Measurements from ENCODE around the gene UBE2D2. TPM values are rescaled to one million over a fixed set of nuclear protein-coding genes. Genes with fewer than 3 reads are reported as not detected.
A peak's percentile ranks its signal among the peaks of the same experiment; 100 is the strongest.

Gene UBE2D2
- total and polyA plus RNA-seq, 2 of the 13 experiments (the other 11 are each of a cell fraction or from before 2014, with no cell fraction given), result 79.1 to 109 TPM

- H3K4me3 ChIP-seq (replicated peaks in 1 of 3; ENCODE audit: insufficient read depth in 1 of 3, low read depth in 2 of 3, low read length in 3 of 3), result no peak overlapping the region
- H3K36me3 ChIP-seq (replicated peaks in 1 of 2; ENCODE audit: control insufficient read depth in 1 of 2, insufficient read depth in 2 of 2, low read length in 2 of 2), result no peaks in the 10 kb centered on the region
- no peaks in the 10 kb centered on the region for H4K20me1 ChIP-seq (ENCODE audit: insufficient read depth, low read length)
- peak overlapping the region; percentile 85 for H3K4me2 ChIP-seq (ENCODE audit: low read depth, low read length)
- no TSS peak for BruUV-seq (replicated peaks)
- CTCF ChIA-PET (ENCODE audit: low intra/inter-chr PET ratio, low total read pairs), result interaction anchor here (1.8 to 2.9 kb wide), 3 partner anchors 14 to 130 kb away, joined by 10 to 19 read pairs (median 10); no protein-coding TSS in a partner anchor
- no peaks in the 10 kb centered on the region for H3K79me2 ChIP-seq (ENCODE audit: insufficient read depth, low read length)
- no peak overlapping the region for H2AFZ ChIP-seq (ENCODE audit: low read length)
- peak overlapping the region; percentile 19 for H3K27ac ChIP-seq (ENCODE audit: extremely low read length, insufficient read depth, low read length)
- intact Hi-C loops (cut with micrococcal nuclease; ENCODE audit: unreplicated experiment) (loop anchor here (10.0 kb wide), 1 partner anchor 209 kb away; no protein-coding TSS in a partner anchor), in situ Hi-C loops (cut with HindIII; ENCODE audit: extremely low pct_ligation_motif_present, low pct_unique_long_range_greater_than_20kb) (loop anchor here (5.0 to 25.0 kb wide), 2 partner anchors 72 to 327 kb away; no protein-coding TSS in a partner anchor)
- no peaks in the 10 kb centered on the region for H3K27me3 ChIP-seq (ENCODE audit: control insufficient read depth in 1 of 2, insufficient read depth in 2 of 2, low read length in 2 of 2)
- FAIRE-seq, result peak; percentile 72
- DNase-seq (ENCODE audit: low spot score), result peak; percentile 70
- H3K9ac ChIP-seq (ENCODE audit: insufficient read depth, low read depth, low read length), result no peak overlapping the region
- peaks cover 75% of the 10 kb centered on the region for H3K4me1 ChIP-seq (ENCODE audit: insufficient read depth, low read length)
- ATAC-seq, result peak; percentile 10
- POLR2A ChIA-PET, result interaction anchor here (0.7 to 4.6 kb wide), 10 partner anchors 11 to 133 kb away, joined by 3 to 95 read pairs (median 5); partner anchors contain the start of gene CXXC5
- no peaks in the 10 kb centered on the region for H3K9me3 ChIP-seq (ENCODE audit: low read length)
- peak in 1 of 2 experiments; percentile 63; a peak in 1 of 4 replicates for TF ChIP-seq HMGXB4 (CRISPR knock-in tag; IDR thresholded peaks at IDR 0.05; ENCODE audit: borderline replicate concordance in 1 of 2, low read depth in 1 of 2)
- TF ChIP-seq ZNF615 (CRISPR knock-in tag; IDR thresholded peaks at IDR 0.05; ENCODE audit: borderline replicate concordance), result peak; percentile 62; the same call in 1 of the 2 replicates
- 0 out of 2 replicates have a peak, but pooled peaks have one; percentile 24 for TF ChIP-seq ZNF292 (CRISPR knock-in tag; IDR thresholded peaks at IDR 0.05; ENCODE audit: borderline replicate concordance, low read depth)
- no peak for TF ChIP-seq ZNF713 (CRISPR knock-in tag; IDR thresholded peaks at IDR 0.05)
- 0 out of 2 replicates have a peak, but pooled peaks have one; percentile 18 for TF ChIP-seq SOX5 (CRISPR knock-in tag; IDR thresholded peaks at IDR 0.05; ENCODE audit: borderline replicate concordance)
- TF ChIP-seq CSRNP1 (CRISPR knock-in tag; IDR thresholded peaks at IDR 0.05), result no peak
- TF ChIP-seq ZNF781 (CRISPR knock-in tag; IDR thresholded peaks at IDR 0.05; ENCODE audit: borderline replicate concordance, not compliant biosample characterization), result peak; percentile 36
- TF ChIP-seq ZNF235 (CRISPR knock-in tag; IDR thresholded peaks at IDR 0.05; ENCODE audit: borderline replicate concordance), result no peak
- no peak for TF ChIP-seq ZBTB10 (CRISPR knock-in tag; IDR thresholded peaks at IDR 0.05; ENCODE audit: borderline replicate concordance)
- TF ChIP-seq ZNF746 (CRISPR knock-in tag; IDR thresholded peaks at IDR 0.05), result no peak
- no peak for TF ChIP-seq FLYWCH1 (CRISPR knock-in tag; IDR thresholded peaks at IDR 0.05)
- TF ChIP-seq GTF2F1 (IDR thresholded peaks at IDR 0.05; ENCODE audit: low read length), result no peak
- TF ChIP-seq ZNF691 (CRISPR knock-in tag; IDR thresholded peaks at IDR 0.05; ENCODE audit: borderline replicate concordance, low read depth), result no peak
- TF ChIP-seq ERF (CRISPR knock-in tag; IDR thresholded peaks at IDR 0.05), result no peak
- TF ChIP-seq ETV5 (CRISPR knock-in tag; IDR thresholded peaks at IDR 0.05; ENCODE audit: borderline replicate concordance), result peak; percentile 7; the same call in 1 of the 2 replicates
- no peak for TF ChIP-seq ZNF382 (CRISPR knock-in tag; IDR thresholded peaks at IDR 0.05; ENCODE audit: borderline replicate concordance)
These were observed 74.6 kb downstream of the UBE2D2 start for GRCh38 chr5:139635606-139636206.
